Daoy (cell line): Measurements from ENCODE around the gene KRT72. TPM values are rescaled to one million over a fixed set of nuclear protein-coding genes. Genes with fewer than 3 reads are reported as not detected.
A peak's percentile ranks its signal among the peaks of the same experiment; 100 is the strongest.

Experiments used
- DNase-seq: peaks from one replicate; pipeline ENCODE4 v3.0.0-alpha.2; 2015; ENCODE audit warnings: low read depth
- total RNA-seq: library from RNA; depleted of rRNA; stranded (reverse); fragments of >200 nt; shearing (Covaris generic); gene quantifications from 2 replicates; pipeline ENCODE4 v1.2.3, GENCODE V29; 2014; rRNA removed

KRT72 gene
- not detected in 2 replicates for total RNA-seq

- DNase-seq, result no peak
Measured at GRCh38 chr12:52600941-52601481, at the start of gene KRT72. Gene KRT72 (minus strand): TSS chr12:52601463. CDS start chr12:52601452, 11 bp downstream.

- DNase-seq, result peak; percentile 71
Measured at GRCh38 chr12:52650520-52651081, 49.3 kb upstream of the KRT72 start.

GRCh38 chr12:52649066-52649465, 47.8 kb upstream of the KRT72 start:
- no peak for DNase-seq

GRCh38 chr12:52648012-52648550, 46.8 kb upstream of the KRT72 start:
- no peak for DNase-seq

GRCh38 chr12:52647601-52648000, 46.3 kb upstream of the KRT72 start:
- no peak for DNase-seq

- DNase-seq, result no peak
Measured at GRCh38 chr12:52646613-52647012, 45.4 kb upstream of the KRT72 start.

- no peak for DNase-seq
Measured at GRCh38 chr12:52645982-52646381, 44.7 kb upstream of the KRT72 start.

- DNase-seq, result no peak
Measured at GRCh38 chr12:52645120-52645761, 44.0 kb upstream of the KRT72 start.

GRCh38 chr12:52644078-52644415, 42.8 kb upstream of the KRT72 start:
- no peak for DNase-seq

GRCh38 chr12:52643233-52644077, 42.2 kb upstream of the KRT72 start:
- no peak for DNase-seq

- DNase-seq, result no peak
Measured at GRCh38 chr12:52641468-52641867, 40.2 kb upstream of the KRT72 start.

- no peak for DNase-seq
Measured at GRCh38 chr12:52637299-52637698, 36.0 kb upstream of the KRT72 start.

- DNase-seq, result no peak
Measured at GRCh38 chr12:52636592-52637258, 35.5 kb upstream of the KRT72 start.

GRCh38 chr12:52636189-52636588, 34.9 kb upstream of the KRT72 start:
- no peak for DNase-seq

- no peak for DNase-seq
Measured at GRCh38 chr12:52634266-52635056, 33.2 kb upstream of the KRT72 start.

- no peak for DNase-seq
Measured at GRCh38 chr12:52633383-52633782, 32.1 kb upstream of the KRT72 start.

GRCh38 chr12:52632656-52633055, 31.4 kb upstream of the KRT72 start:
- no peak for DNase-seq

- DNase-seq, result no peak
Measured at GRCh38 chr12:52631676-52632459, 30.6 kb upstream of the KRT72 start.

GRCh38 chr12:52631264-52631663, 30.0 kb upstream of the KRT72 start:
- DNase-seq, result no peak

- no peak for DNase-seq
Measured at GRCh38 chr12:52630599-52631200, 29.4 kb upstream of the KRT72 start.
